GM12878 (cell line): ENCODE measurements around the gene CCDC34. TPM values are rescaled to one million over a fixed set of nuclear protein-coding genes. Genes with fewer than 3 reads are reported as not detected.

Experiments
- ATAC-seq: fragments of 200-7000 bp; cut with Tn5 transposase; 3 replicates; pipeline ENCODE4 v1.9.1; 2020; ENCODE audit warnings: mild to moderate bottlenecking, moderate library complexity
- BruUV-seq: library from RNA; stranded (reverse); fragments of 400-500 nt; replicated peaks from 2 replicates; lab custom pipeline; 2021; lab: Mats Ljungman, UMichigan
- CTCF ChIA-PET: fragments of 300-600 bp; sonication (Branson Sonifier 250); formaldehyde crosslinking; extraction: SDS; loops from one replicate; lab custom pipeline; 2021; ENCODE audit warnings: inconsistent platforms; lab: Yijun Ruan, JAX
- POLR2A ChIA-PET: fragments of 350-600 bp; formaldehyde crosslinking; extraction: SDS; loops from one replicate; lab custom pipeline; 2021; ENCODE audit warnings: inconsistent platforms; lab: Charles Lee
- RAD21 ChIA-PET: fragments of 300-600 bp; sonication (Branson Sonifier 250); formaldehyde crosslinking; loops from one replicate; lab custom pipeline; 2023; ENCODE audit warnings: antibody characterized with exemption; ENCODE audit not compliant: unreplicated experiment; lab: Charles Lee
- SMC1A ChIA-PET: fragments of 300-600 bp; sonication (Branson Sonifier 250); formaldehyde crosslinking; loops from one replicate; lab custom pipeline; 2023; ENCODE audit not compliant: unreplicated experiment, uncharacterized antibody; lab: Charles Lee
- DNase-seq: peaks from one replicate; pipeline ENCODE4 v3.0.0-alpha.2; 2011; ENCODE audit warnings: low read depth, low spot score
- FAIRE-seq: peaks from 3 replicates; lab custom pipeline; 2011; peaks lifted over from hg19 to GRCh38; lab: Jason Lieb, UNC
- H2AFZ ChIP-seq: 2 replicates; pipeline ENCODE4 v1.6.0; 2011; ENCODE audit warnings: low read depth, low read length, control low read depth; ENCODE audit not compliant: control insufficient read depth
- H3K27ac ChIP-seq: 2 replicates; pipeline ENCODE4 v1.5.1; 2011; ENCODE audit warnings: control low read depth; ENCODE audit not compliant: control insufficient read depth, insufficient read depth
- H3K27me3 ChIP-seq, 2 experiments: replicated peaks in 1 of 2; 2 replicates each; pipeline versions ENCODE4 v1.6.0 to v1.6.1; 2011; ENCODE audit warnings: low read length in 1 of 2; ENCODE audit not compliant: control insufficient read depth in 2 of 2, insufficient read depth in 2 of 2
- H3K36me3 ChIP-seq, 2 experiments: 2 replicates each; pipeline ENCODE4 v1.5.1; 2011; ENCODE audit warnings: low read length in 1 of 2; ENCODE audit not compliant: control insufficient read depth in 2 of 2, insufficient read depth in 2 of 2
- H3K4me1 ChIP-seq: 2 replicates; pipeline ENCODE4 v1.6.1; 2011; ENCODE audit warnings: mild to moderate bottlenecking, low read length, moderate library complexity, mixed read lengths; ENCODE audit not compliant: control insufficient read depth, insufficient read depth
- H3K4me2 ChIP-seq: 2 replicates; pipeline ENCODE4 v1.6.0; 2011; ENCODE audit warnings: control low read depth; ENCODE audit not compliant: control insufficient read depth, insufficient read depth
- H3K4me3 ChIP-seq: fragments of 200-600 bp; sonication (generic); 2 replicates; pipeline ENCODE4 v1.5.1; 2016
- H3K79me2 ChIP-seq: 2 replicates; pipeline ENCODE4 v1.6.0; 2011; ENCODE audit warnings: low read length; ENCODE audit not compliant: control insufficient read depth, insufficient read depth
- H3K9ac ChIP-seq: 2 replicates; pipeline ENCODE4 v1.8.0; 2011; ENCODE audit warnings: low read length, control low read depth, mixed read lengths; ENCODE audit not compliant: control insufficient read depth, insufficient read depth
- H3K9me3 ChIP-seq: replicated peaks from 3 replicates; pipeline ENCODE4 v1.5.1; 2011; ENCODE audit warnings: mild to moderate bottlenecking, low read length; ENCODE audit not compliant: control insufficient read depth, insufficient read depth
- H4K20me1 ChIP-seq: 2 replicates; pipeline ENCODE4 v1.6.0; 2011; ENCODE audit not compliant: control insufficient read depth, insufficient read depth
- GABPA ChIP-seq: IDR thresholded peaks from 2 replicates; pipeline ENCODE4 v1.6.1; 2014; ENCODE audit warnings: antibody characterized with exemption, low read depth, mild to moderate bottlenecking, inconsistent platforms
- HDAC6 ChIP-seq: fragments of 200-600 bp; sonication (generic); IDR thresholded peaks from one replicate; pipeline ENCODE4 v1.8.0; 2017; ENCODE audit warnings: antibody characterized with exemption; ENCODE audit not compliant: unreplicated experiment
- IKZF2 ChIP-seq, 2 experiments: fragments of 450-650 bp; IDR thresholded peaks; 2 replicates each; pipeline ENCODE4 v1.6.1; 2017; ENCODE audit warnings: mild to moderate bottlenecking in 2 of 2, moderate library complexity in 2 of 2
- JUNB ChIP-seq: IDR thresholded peaks from 2 replicates; pipeline ENCODE4 v1.6.1; 2016; ENCODE audit warnings: antibody characterized with exemption, mild to moderate bottlenecking
- JUND ChIP-seq: IDR thresholded peaks from 2 replicates; pipeline ENCODE4 v1.6.1; 2012; ENCODE audit warnings: low read depth, mild to moderate bottlenecking, low read length, improper control_type of control experiment, moderate library complexity
- KLF5 ChIP-seq: fragments of 450-650 bp; IDR thresholded peaks from 2 replicates; pipeline ENCODE4 v1.6.1; 2014; ENCODE audit warnings: mild to moderate bottlenecking; ENCODE audit not compliant: partially characterized antibody
- MLLT1 ChIP-seq: fragments of 450-650 bp; IDR thresholded peaks from 2 replicates; pipeline ENCODE4 v1.6.1; 2016; ENCODE audit warnings: mild to moderate bottlenecking
- MTA2 ChIP-seq: fragments of 450-650 bp; IDR thresholded peaks from 2 replicates; pipeline ENCODE4 v1.6.1; 2016; ENCODE audit warnings: low read depth, mild to moderate bottlenecking, moderate library complexity
- NFIC ChIP-seq: IDR thresholded peaks from 2 replicates; pipeline ENCODE4 v1.6.1; 2012; ENCODE audit warnings: low read depth, mild to moderate bottlenecking, inconsistent platforms, low read length, moderate library complexity
- RELB ChIP-seq: fragments of 450-650 bp; IDR thresholded peaks from 2 replicates; pipeline ENCODE4 v1.6.1; 2017; ENCODE audit warnings: low read depth, mild to moderate bottlenecking, moderate library complexity
- SMAD1 ChIP-seq: fragments of 450-650 bp; IDR thresholded peaks from 2 replicates; pipeline ENCODE4 v1.6.1; 2018; ENCODE audit warnings: mild to moderate bottlenecking, low read depth; ENCODE audit not compliant: partially characterized antibody
- SMARCA5 ChIP-seq: fragments of 450-650 bp; IDR thresholded peaks from 2 replicates; pipeline ENCODE4 v1.6.1; 2017; ENCODE audit warnings: mild to moderate bottlenecking
- STAT3 ChIP-seq: IDR thresholded peaks from 2 replicates; pipeline ENCODE4 v1.6.1; 2011; ENCODE audit warnings: low read depth, low read length, improper control_type of control experiment
- TARDBP ChIP-seq: IDR thresholded peaks from 2 replicates; pipeline ENCODE4 v1.6.1; 2016; ENCODE audit warnings: borderline replicate concordance
- TCF7 ChIP-seq: IDR thresholded peaks from 2 replicates; pipeline ENCODE4 v1.6.1; 2014; ENCODE audit warnings: antibody characterized with exemption, borderline replicate concordance
- ZBTB33 ChIP-seq: fragments of 450-650 bp; IDR thresholded peaks from 2 replicates; pipeline ENCODE4 v1.6.1; 2017; ENCODE audit warnings: mild to moderate bottlenecking
- ZNF217 ChIP-seq: fragments of 450-650 bp; IDR thresholded peaks from 2 replicates; pipeline ENCODE4 v1.6.1; 2017; ENCODE audit warnings: antibody characterized with exemption, mild to moderate bottlenecking
- WGBS: methylation state at CpG from one replicate; pipeline ENCODE4 v1.1.6; 2016; ENCODE audit warnings: low lambda C conversion rate; ENCODE audit not compliant: insufficient replicate concordance, insufficient coverage; ENCODE audit errors: missing lambda C conversion rate; 5-methylcytosine and 5-hydroxymethylcytosine counted together
- in situ Hi-C: fragments of 300-500 bp; cut with MboI; formaldehyde crosslinking; loops from 9 replicates; pipeline ENCODE4 v1.14.3; 2018; ENCODE audit warnings: mixed read lengths
- intact Hi-C: fragments of 100-400 bp; cut with micrococcal nuclease; formaldehyde crosslinking; loops from one replicate; pipeline ENCODE4 v1.14.2; 2022; ENCODE audit not compliant: unreplicated experiment
- polyA plus RNA-seq, 11 experiments: library from polyadenylated mRNA; depleted of rRNA in 4 of 11; unstranded in 6 of 11; stranded (reverse) in 5 of 11; fragments of >200 nt; fragmentation: Nextera tagmentation in 4 of 11; fragmentation: Illumina TruSeq in 1 of 11; extraction: Ambion mirVana in 4 of 11; extraction: Trizol in 1 of 11; gene quantifications; 1 replicate in 1 of 11; 2 replicates in 10 of 11; pipeline versions ENCODE4 v1.2.1 to v1.2.3, GENCODE V29; 2011 to 2016; ENCODE audit warnings: inconsistent platforms in 2 of 11, missing spikeins in 2 of 11, low read depth in 1 of 11
- total RNA-seq, 4 experiments: library from RNA; depleted of rRNA in 3 of 4; stranded (reverse); fragments of >200 nt in 3 of 4; fragmentation: Illumina TruSeq in 1 of 4; extraction: Trizol in 1 of 4; gene quantifications; 2 replicates each; pipeline versions ENCODE4 v1.2.1 to v1.2.3, GENCODE V29; 2013 to 2021
- TF ChIP-seq, protein P1 (sequence below): fragments of 150-350 bp; IDR thresholded peaks from 2 replicates; pipeline ENCODE4 v1.6.1; 2014; ENCODE audit warnings: mild to moderate bottlenecking, low read depth, low read length
- TF ChIP-seq, protein P2 (sequence below): IDR thresholded peaks from 2 replicates; pipeline ENCODE4 v1.6.1; 2011; ENCODE audit warnings: low read depth, mild to moderate bottlenecking, low read length, moderate library complexity, borderline replicate concordance; ENCODE audit errors: extremely low read depth

The CCDC34 gene
- total and polyA plus RNA-seq, 10 of the 15 experiments (the other 5 are each of a cell fraction or from before 2014, with no cell fraction given): 6.2 to 39.1 (median 14.6) TPM

DNA sequence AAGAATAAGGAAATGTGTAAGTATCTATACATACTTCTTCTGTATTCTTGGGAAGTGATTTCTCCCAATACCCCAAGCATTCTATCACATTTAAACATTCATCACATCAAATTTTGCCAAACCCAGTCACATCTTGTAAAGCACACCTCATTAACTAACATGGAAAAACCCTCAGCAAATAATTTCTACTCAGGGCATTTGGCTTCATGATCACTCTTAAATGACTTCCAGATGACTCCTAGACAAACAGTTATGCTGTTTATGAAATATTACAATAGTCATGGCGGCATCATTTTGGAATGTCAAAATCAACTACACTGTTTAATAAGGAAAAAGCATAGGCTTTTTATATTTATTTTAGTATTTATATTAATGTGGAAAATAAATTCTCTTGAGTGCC lies 47.3 kb upstream of the CCDC34 start:
- TF ChIP-seq MLLT1 (no peak), HDAC6 (no peak), KLF5 (no peak), ZBTB33 (no peak), ZNF217 (no peak), TARDBP (no peak), SMARCA5 (no peak), GABPA (no peak), RELB (no peak), JUND (no peak), MTA2 (no peak), IKZF2 (IDR thresholded peaks at IDR 0.05) (no peak), TCF7 (no peak), NFIC (no peak), STAT3 (no peak), JUNB (no peak), SMAD1 (no peak)
- TF ChIP-seq, protein P1, sequence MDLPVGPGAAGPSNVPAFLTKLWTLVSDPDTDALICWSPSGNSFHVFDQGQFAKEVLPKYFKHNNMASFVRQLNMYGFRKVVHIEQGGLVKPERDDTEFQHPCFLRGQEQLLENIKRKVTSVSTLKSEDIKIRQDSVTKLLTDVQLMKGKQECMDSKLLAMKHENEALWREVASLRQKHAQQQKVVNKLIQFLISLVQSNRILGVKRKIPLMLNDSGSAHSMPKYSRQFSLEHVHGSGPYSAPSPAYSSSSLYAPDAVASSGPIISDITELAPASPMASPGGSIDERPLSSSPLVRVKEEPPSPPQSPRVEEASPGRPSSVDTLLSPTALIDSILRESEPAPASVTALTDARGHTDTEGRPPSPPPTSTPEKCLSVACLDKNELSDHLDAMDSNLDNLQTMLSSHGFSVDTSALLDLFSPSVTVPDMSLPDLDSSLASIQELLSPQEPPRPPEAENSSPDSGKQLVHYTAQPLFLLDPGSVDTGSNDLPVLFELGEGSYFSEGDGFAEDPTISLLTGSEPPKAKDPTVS: no peak
- TF ChIP-seq, protein P2, sequence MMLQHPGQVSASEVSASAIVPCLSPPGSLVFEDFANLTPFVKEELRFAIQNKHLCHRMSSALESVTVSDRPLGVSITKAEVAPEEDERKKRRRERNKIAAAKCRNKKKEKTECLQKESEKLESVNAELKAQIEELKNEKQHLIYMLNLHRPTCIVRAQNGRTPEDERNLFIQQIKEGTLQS: no peak
- intact Hi-C loops (no loop called here), in situ Hi-C loops (no loop called here)
- H3K27ac ChIP-seq: no peak overlapping the region
- no peak for DNase-seq
- H3K36me3 ChIP-seq: no peaks in the 10 kb centered on the region
- H3K4me2 ChIP-seq: no peak overlapping the region
- CTCF ChIA-PET: no interaction called here
- no peaks in the 10 kb centered on the region for H4K20me1 ChIP-seq
- no peaks in the 10 kb centered on the region for H3K27me3 ChIP-seq
- H3K4me3 ChIP-seq: no peak overlapping the region
- RAD21 ChIA-PET: no interaction called here
- BruUV-seq: no TSS peak
- SMC1A ChIA-PET: no interaction called here
- no peak for ATAC-seq
- POLR2A ChIA-PET: no interaction called here
- H3K9me3 ChIP-seq: no peaks in the 10 kb centered on the region
- WGBS: 22% methylated on average over 1 of the region's 1 CpG
- no peak for FAIRE-seq
- no peaks in the 10 kb centered on the region for H3K4me1 ChIP-seq
- H3K79me2 ChIP-seq: no peaks in the 10 kb centered on the region
- no peak overlapping the region for H3K9ac ChIP-seq
- no peak overlapping the region for H2AFZ ChIP-seq
